HG02798 (cell line): ENCODE measurements around the gene USF2.
"Not testable (repeated sequence)": the region's sequence is repeated elsewhere in the genome, so short reads cannot be mapped to it uniquely, and the experiment has no call there.

ENCODE experiments used
- ATAC-seq: cut with Tn5 transposase; IDR thresholded peaks from one replicate; pipeline ENCODE4 v1.9.1; 2021; ENCODE audit warnings: mild to moderate bottlenecking; ENCODE audit not compliant: unreplicated experiment, poor library complexity

The USF2 gene

GRCh38 chr19:35284153-35285094 is 15.7 kb downstream of the USF2 start:
- ATAC-seq, result no peak

GRCh38 chr19:35285095-35285449 is 16.3 kb downstream of the USF2 start:
- no peak for ATAC-seq

GRCh38 chr19:35285465-35285864 is 16.7 kb downstream of the USF2 start:
- not testable (repeated sequence) for ATAC-seq

GRCh38 chr19:35286101-35286500 is 17.3 kb downstream of the USF2 start:
- ATAC-seq, result not testable (repeated sequence)

- ATAC-seq, result no peak
Measured at GRCh38 chr19:35287713-35288112, 19.0 kb downstream of the USF2 start.

- no peak for ATAC-seq
Measured at GRCh38 chr19:35288331-35288730, 19.6 kb downstream of the USF2 start.

- ATAC-seq, result no peak
Measured at GRCh38 chr19:35288906-35289305, 20.1 kb downstream of the USF2 start.

GRCh38 chr19:35290381-35291127 is 21.8 kb downstream of the USF2 start:
- ATAC-seq, result no peak

GRCh38 chr19:35291259-35291658 is 22.5 kb downstream of the USF2 start:
- ATAC-seq, result no peak

GRCh38 chr19:35291916-35292315 is 23.2 kb downstream of the USF2 start, which contains the start of gene MAG:
MAG (plus strand) TSS chr19:35292161; CDS start chr19:35295409, 3,248 bp downstream.
- ATAC-seq, result no peak

GRCh38 chr19:35292421-35293362 is 23.9 kb downstream of the USF2 start:
- ATAC-seq, result no peak

GRCh38 chr19:35293363-35293739 is 24.6 kb downstream of the USF2 start:
- no peak for ATAC-seq

- ATAC-seq, result no peak
Measured at GRCh38 chr19:35293808-35294207, 25.0 kb downstream of the USF2 start.

- ATAC-seq, result no peak
Measured at GRCh38 chr19:35294328-35294727, 25.6 kb downstream of the USF2 start.

GRCh38 chr19:35294859-35295791 is 26.4 kb downstream of the USF2 start:
- ATAC-seq, result no peak

- ATAC-seq, result no peak
Measured at GRCh38 chr19:35295792-35296462, 27.2 kb downstream of the USF2 start.

GRCh38 chr19:35296644-35297514 is 28.1 kb downstream of the USF2 start:
- no peak for ATAC-seq

- no peak for ATAC-seq
Measured at GRCh38 chr19:35297515-35297848, 28.7 kb downstream of the USF2 start.
